GM12801 (cell line): ENCODE data around the gene EGR2.

Source experiments
- CTCF ChIP-seq: IDR thresholded peaks from one replicate; pipeline ENCODE4 v1.5.1; 2011; ENCODE audit warnings: control low read depth; ENCODE audit not compliant: insufficient read length; ENCODE audit errors: extremely low read depth

The EGR2 gene

GRCh38 chr10:62818426-62819011, 2.4 kb upstream of the EGR2 start:
- TF ChIP-seq CTCF, result no peak

- no peak for TF ChIP-seq CTCF
These were observed 1.7 kb upstream of the EGR2 start for GRCh38 chr10:62817766-62818425.

- TF ChIP-seq CTCF, result no peak
These were observed 1.1 kb upstream of the EGR2 start for GRCh38 chr10:62817121-62817765.

- no peak for TF ChIP-seq CTCF
These were observed 163 bp downstream of the EGR2 start for GRCh38 chr10:62816076-62816330.

DNA sequence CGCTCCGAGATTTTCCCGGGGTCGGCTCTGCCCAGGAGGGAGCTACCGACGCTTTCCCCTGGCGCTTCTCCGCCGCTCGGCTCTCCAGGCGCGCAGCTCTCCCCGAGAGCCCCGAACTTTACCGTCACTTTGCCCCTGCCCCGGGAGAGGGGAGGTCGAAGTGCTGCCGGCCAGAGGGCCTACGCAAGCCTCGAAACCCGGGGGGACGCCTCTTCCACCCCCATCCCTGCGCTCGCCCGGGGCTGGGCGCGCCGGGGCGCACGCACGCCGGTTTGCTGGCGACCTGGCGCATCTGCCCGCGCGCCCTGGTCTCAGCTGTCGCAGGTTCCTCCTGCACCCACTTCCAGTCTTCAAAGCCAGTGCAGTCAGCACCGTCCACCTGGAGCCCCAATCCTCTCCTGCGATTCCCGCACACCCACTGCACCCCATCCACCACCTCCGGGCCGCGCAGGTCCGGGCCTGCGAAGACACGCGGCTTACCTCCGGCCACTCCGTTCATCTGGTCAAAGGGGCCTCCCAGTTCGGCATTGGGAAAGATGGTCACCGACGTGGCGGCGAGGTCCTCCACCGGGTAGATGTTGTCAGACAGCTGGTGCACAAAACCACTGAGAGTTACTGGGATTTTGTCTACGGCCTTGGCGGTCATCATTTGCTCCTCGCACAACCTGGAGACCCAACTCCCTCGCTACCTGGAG, 638 bp downstream of the EGR2 start:
- no peak for TF ChIP-seq CTCF

DNA sequence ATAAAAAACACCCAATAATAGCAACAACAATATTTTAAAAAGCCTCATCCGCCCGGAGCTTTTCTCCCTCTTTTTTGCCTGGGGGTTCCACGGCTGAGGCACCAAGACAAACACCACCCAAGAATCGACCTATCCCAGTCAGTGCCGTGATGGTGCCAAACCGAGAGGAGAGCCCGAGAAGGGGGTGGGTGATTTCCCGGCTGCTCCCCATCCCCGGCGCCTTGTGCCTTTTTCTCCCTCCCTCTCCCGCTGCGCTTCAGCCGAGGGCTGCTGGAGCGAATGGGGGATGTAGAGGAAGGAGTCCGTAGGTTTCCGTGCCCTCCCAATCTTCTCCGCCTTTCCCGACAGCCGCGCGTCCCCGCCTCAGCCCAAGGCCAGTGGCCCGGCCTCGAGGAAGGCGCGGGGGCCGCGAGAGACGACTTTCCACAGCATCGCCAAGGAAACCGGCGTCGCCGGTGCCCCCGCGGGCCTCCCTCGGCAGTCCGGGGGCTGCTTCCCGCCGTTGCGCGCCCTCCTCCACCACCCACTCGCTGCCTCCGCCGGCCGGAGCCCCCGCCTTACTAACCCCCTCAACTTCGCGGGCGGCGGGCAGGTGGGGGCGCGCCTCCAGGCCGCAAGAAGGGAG, 1.3 kb downstream of the EGR2 start:
- TF ChIP-seq CTCF, result no peak

- no peak for TF ChIP-seq CTCF
These were observed 2.2 kb downstream of the EGR2 start for GRCh38 chr10:62813981-62814380.
